CD4-positive, alpha-beta T cell treated with Interferon gamma for 1 hour (primary cell): Measurements from ENCODE around the gene GMPR.

ENCODE experiments used
- DNase-seq: peaks from one replicate; pipeline ENCODE4 v3.0.0-alpha.2; 2020

The GMPR gene

GRCh38 chr6:16306334-16306733 is 67.9 kb downstream of the GMPR start:
- DNase-seq: no peak

- no peak for DNase-seq
Measured at GRCh38 chr6:16311763-16312162, 73.4 kb downstream of the GMPR start.

- no peak for DNase-seq
Measured at GRCh38 chr6:16313732-16314131, 75.3 kb downstream of the GMPR start.

GRCh38 chr6:16314296-16314695 is 75.9 kb downstream of the GMPR start:
- no peak for DNase-seq

GRCh38 chr6:16316741-16317251 is 78.4 kb downstream of the GMPR start:
- DNase-seq: peak; percentile 19

- DNase-seq: no peak
Measured at GRCh38 chr6:16318538-16318937, 80.2 kb downstream of the GMPR start.

GRCh38 chr6:16318953-16319720 is 80.8 kb downstream of the GMPR start:
- DNase-seq: no peak

- peak; percentile 59 for DNase-seq
Measured at GRCh38 chr6:16319813-16320532, 81.6 kb downstream of the GMPR start.

- DNase-seq: no peak
Measured at GRCh38 chr6:16320533-16321340, 82.3 kb downstream of the GMPR start.

GRCh38 chr6:16321341-16321710 is 82.9 kb downstream of the GMPR start:
- no peak for DNase-seq

- DNase-seq: no peak
Measured at GRCh38 chr6:16321826-16322225, 83.4 kb downstream of the GMPR start.

- DNase-seq: peak; percentile 82
Measured at GRCh38 chr6:16322666-16323312, 84.4 kb downstream of the GMPR start.

GRCh38 chr6:16324184-16324583 is 85.8 kb downstream of the GMPR start:
- no peak for DNase-seq

- DNase-seq: no peak
Measured at GRCh38 chr6:16324606-16325225, 86.3 kb downstream of the GMPR start.

- no peak for DNase-seq
Measured at GRCh38 chr6:16326531-16326930, 88.1 kb downstream of the GMPR start.

GRCh38 chr6:16326971-16327776 is 88.8 kb downstream of the GMPR start:
- DNase-seq: no peak

- no peak for DNase-seq
Measured at GRCh38 chr6:16327777-16328325, 89.5 kb downstream of the GMPR start.

GRCh38 chr6:16329233-16329632 is 90.8 kb downstream of the GMPR start:
- DNase-seq: no peak

- peak; percentile 55 for DNase-seq
Measured at GRCh38 chr6:16331384-16332174, 93.2 kb downstream of the GMPR start.

- DNase-seq: peak; percentile 79
Measured at GRCh38 chr6:16332175-16332542, 93.8 kb downstream of the GMPR start.
